ENCODE data around the gene ACAP2.

DNA sequence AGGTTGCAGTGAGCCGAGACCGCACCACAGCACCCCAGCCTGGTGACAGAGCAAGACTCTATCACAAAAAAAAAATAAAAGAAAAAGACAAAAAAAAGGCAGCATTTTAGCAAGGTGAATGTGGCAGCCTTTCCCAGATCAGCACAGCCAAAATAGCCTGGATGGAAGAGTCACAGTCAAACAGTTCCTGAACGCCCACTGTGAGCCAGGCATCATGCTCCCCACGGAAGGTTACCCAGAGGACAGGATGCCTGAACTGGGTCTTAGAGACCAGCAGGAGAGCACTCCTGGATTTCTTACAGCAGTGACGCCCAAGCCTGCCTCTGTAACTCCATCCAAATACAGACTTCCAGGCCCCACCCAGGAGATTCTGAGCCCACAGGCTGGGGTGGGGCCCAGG, 176.4 kb downstream of the ACAP2 start:
- no peak for TF ChIP-seq POLR2A (IDR thresholded peaks at IDR 0.05)
- TF ChIP-seq, protein P1, sequence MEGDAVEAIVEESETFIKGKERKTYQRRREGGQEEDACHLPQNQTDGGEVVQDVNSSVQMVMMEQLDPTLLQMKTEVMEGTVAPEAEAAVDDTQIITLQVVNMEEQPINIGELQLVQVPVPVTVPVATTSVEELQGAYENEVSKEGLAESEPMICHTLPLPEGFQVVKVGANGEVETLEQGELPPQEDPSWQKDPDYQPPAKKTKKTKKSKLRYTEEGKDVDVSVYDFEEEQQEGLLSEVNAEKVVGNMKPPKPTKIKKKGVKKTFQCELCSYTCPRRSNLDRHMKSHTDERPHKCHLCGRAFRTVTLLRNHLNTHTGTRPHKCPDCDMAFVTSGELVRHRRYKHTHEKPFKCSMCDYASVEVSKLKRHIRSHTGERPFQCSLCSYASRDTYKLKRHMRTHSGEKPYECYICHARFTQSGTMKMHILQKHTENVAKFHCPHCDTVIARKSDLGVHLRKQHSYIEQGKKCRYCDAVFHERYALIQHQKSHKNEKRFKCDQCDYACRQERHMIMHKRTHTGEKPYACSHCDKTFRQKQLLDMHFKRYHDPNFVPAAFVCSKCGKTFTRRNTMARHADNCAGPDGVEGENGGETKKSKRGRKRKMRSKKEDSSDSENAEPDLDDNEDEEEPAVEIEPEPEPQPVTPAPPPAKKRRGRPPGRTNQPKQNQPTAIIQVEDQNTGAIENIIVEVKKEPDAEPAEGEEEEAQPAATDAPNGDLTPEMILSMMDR (IDR thresholded peaks at IDR 0.05): no peak
- no peak for TF ChIP-seq POLR2AphosphoS5 (IDR thresholded peaks at IDR 0.05)

All from suprapubic skin (tissue), 4 donors.